Activated B cell treated with CpG ODN at 0.5 μM for 24 hours (primary cell): ENCODE data around the gene FAM32A. TPM values are rescaled to one million over a fixed set of nuclear protein-coding genes. Genes with fewer than 3 reads are reported as not detected.

Experiments
- ATAC-seq: fragments of 200-7000 bp; cut with Tn5 transposase; one replicate; pipeline ENCODE4 v1.10.0; 2021; ENCODE audit warnings: low read depth, mild to moderate bottlenecking, moderate library complexity
- CTCF ChIA-PET: fragments of 350-600 bp; sonication (Branson Sonifier 250); formaldehyde crosslinking; loops from one replicate; lab custom pipeline; 2021; ENCODE audit warnings: antibody characterized with exemption; lab: Charles Lee
- POLR2A ChIA-PET: fragments of 350-600 bp; sonication (Branson Sonifier 250); formaldehyde crosslinking; loops from one replicate; lab custom pipeline; 2021; ENCODE audit warnings: antibody characterized with exemption; lab: Charles Lee
- DNase-seq: peaks from one replicate; pipeline ENCODE4 v3.0.0; 2022
- H3K27ac Mint-ChIP-seq: one replicate; pipeline ENCODE4 v1.8.0; 2020; ENCODE audit warnings: mixed read lengths
- H3K27me3 Mint-ChIP-seq: one replicate; pipeline ENCODE4 v1.8.0; 2021; ENCODE audit warnings: mixed read lengths
- H3K36me3 Mint-ChIP-seq: one replicate; pipeline ENCODE4 v1.8.0; 2021; ENCODE audit warnings: low read depth, mixed read lengths
- H3K4me1 Mint-ChIP-seq: one replicate; pipeline ENCODE4 v1.8.0; 2021; ENCODE audit warnings: mixed read lengths
- H3K4me3 Mint-ChIP-seq: one replicate; pipeline ENCODE4 v1.8.0; 2020; ENCODE audit warnings: mild to moderate bottlenecking, mixed read lengths
- H3K9me3 Mint-ChIP-seq: one replicate; pipeline ENCODE4 v1.8.0; 2020; ENCODE audit warnings: mixed read lengths
- intact Hi-C: fragments of 100-400 bp; cut with micrococcal nuclease; formaldehyde crosslinking; loops from one replicate; pipeline ENCODE4 v1.15.1; 2024
- total RNA-seq: library from RNA; stranded (reverse); gene quantifications from 2 replicates; pipeline ENCODE4 v1.2.3, GENCODE V29; 2022
- TF ChIP-seq, protein P1 (sequence below): fragments of 200-600 bp; IDR thresholded peaks from one replicate; pipeline ENCODE4 v1.8.0; 2022; ENCODE audit warnings: antibody characterized with exemption, mild to moderate bottlenecking

The FAM32A gene
- total RNA-seq, 1 donor from 2014 or later = 52.2 TPM

DNA sequence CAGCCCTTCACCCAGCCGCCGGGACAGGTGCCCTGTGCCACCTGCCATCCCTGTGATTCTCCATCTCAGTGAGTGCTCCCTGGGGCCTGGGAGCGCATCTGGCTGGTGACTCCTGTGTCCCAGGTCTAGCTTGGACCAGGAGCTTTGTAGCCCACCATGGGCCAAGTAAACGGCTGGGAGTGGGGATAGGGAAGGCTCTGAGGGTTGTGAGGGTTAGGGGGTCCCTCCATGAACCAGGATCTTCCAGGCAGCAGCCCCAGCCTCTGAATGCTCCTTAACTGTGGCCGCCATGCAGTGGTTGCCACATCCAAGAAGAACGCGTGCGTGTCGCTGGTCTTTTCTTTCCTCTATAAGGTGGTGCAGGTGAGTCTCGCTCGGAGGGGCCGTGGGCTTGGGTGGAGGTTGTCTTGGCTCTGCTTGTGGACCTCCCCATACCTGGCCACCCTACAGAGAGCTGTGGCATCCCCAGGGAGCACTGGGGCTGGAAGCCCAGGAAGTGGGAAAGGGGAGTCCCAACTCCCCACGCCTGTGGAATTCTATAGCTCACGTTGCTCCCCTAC is 20.9 kb downstream of the FAM32A start:
- Mint-ChIP-seq H3K4me1 (peaks cover 18% of the 10 kb centered on the region), H3K27ac (no peak overlapping the region), H3K9me3 (no peaks in the 10 kb centered on the region), H3K4me3 (no peak overlapping the region), H3K27me3 (no peaks in the 10 kb centered on the region), H3K36me3 (peaks cover 82% of the 10 kb centered on the region)
- ChIA-PET CTCF (no interaction called here), POLR2A (interaction anchor here (1.1 kb wide), 1 partner anchor 12 kb away, joined by 3 read pairs; no protein-coding TSS in a partner anchor)
- no peak for DNase-seq
- TF ChIP-seq, protein P1, sequence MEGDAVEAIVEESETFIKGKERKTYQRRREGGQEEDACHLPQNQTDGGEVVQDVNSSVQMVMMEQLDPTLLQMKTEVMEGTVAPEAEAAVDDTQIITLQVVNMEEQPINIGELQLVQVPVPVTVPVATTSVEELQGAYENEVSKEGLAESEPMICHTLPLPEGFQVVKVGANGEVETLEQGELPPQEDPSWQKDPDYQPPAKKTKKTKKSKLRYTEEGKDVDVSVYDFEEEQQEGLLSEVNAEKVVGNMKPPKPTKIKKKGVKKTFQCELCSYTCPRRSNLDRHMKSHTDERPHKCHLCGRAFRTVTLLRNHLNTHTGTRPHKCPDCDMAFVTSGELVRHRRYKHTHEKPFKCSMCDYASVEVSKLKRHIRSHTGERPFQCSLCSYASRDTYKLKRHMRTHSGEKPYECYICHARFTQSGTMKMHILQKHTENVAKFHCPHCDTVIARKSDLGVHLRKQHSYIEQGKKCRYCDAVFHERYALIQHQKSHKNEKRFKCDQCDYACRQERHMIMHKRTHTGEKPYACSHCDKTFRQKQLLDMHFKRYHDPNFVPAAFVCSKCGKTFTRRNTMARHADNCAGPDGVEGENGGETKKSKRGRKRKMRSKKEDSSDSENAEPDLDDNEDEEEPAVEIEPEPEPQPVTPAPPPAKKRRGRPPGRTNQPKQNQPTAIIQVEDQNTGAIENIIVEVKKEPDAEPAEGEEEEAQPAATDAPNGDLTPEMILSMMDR = no peak
- intact Hi-C loops = no loop called here
- ATAC-seq = no peak

DNA sequence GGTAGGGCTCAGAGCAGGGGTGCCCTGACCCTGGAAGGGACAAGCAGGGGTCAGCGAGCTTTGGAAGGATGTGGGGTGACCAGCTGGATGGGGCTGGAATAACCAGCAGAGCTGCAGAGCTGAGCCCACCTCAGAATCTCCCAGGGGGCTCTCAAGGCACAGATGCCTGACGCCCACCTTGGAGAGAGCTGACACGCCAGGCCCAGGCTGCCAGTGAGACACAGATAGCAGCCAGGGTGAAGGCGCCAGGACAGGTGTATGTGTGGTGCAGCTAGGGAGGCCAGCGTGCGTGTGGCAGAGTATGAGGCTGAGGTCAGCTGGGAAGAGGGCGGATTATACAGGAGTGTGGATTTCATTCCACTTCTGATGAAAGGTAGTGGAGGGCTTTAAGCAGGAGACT is 21.4 kb downstream of the FAM32A start:
- Mint-ChIP-seq H3K9me3 (no peaks in the 10 kb centered on the region), H3K27me3 (no peaks in the 10 kb centered on the region), H3K4me3 (no peak overlapping the region), H3K36me3 (peaks cover 85% of the 10 kb centered on the region), H3K4me1 (peaks cover 18% of the 10 kb centered on the region), H3K27ac (no peak overlapping the region)
- CTCF ChIA-PET = no interaction called here
- TF ChIP-seq, protein P1 = no peak
- intact Hi-C loops = no loop called here
- DNase-seq = no peak
- POLR2A ChIA-PET = interaction anchor here (1.1 kb wide), 1 partner anchor 12 kb away, joined by 3 read pairs; no protein-coding TSS in a partner anchor
- no peak for ATAC-seq

DNA sequence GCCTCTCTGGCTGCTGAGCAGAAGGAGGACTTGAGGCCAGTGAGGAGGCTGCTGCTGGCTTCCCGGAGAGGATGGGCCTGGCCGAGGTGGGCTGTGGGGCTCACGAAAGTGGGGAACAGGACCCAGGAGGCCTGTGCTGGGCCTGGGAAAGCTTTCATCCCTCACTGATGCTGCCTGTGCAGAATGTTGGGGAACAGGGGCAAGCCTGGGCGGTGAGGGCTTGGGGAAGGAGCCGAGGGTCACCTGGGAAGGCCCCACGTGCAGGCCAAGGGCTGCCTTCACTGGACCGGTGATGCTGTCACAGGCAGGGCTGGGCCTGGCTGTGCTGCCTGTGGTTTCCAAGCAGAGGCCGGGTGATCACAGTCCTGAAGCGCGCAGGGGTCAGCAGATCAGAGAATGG is 21.9 kb downstream of the FAM32A start:
- CTCF ChIA-PET = no interaction called here
- POLR2A ChIA-PET = interaction anchor here (1.1 kb wide), 1 partner anchor 11 kb away, joined by 3 read pairs; no protein-coding TSS in a partner anchor
- Mint-ChIP-seq H3K27me3 (no peaks in the 10 kb centered on the region), H3K9me3 (no peaks in the 10 kb centered on the region), H3K27ac (no peak overlapping the region), H3K36me3 (peaks cover 85% of the 10 kb centered on the region), H3K4me3 (no peak overlapping the region), H3K4me1 (peaks cover 18% of the 10 kb centered on the region)
- ATAC-seq (no peak), DNase-seq (no peak)
- intact Hi-C loops = no loop called here
- TF ChIP-seq, protein P1 = no peak

DNA sequence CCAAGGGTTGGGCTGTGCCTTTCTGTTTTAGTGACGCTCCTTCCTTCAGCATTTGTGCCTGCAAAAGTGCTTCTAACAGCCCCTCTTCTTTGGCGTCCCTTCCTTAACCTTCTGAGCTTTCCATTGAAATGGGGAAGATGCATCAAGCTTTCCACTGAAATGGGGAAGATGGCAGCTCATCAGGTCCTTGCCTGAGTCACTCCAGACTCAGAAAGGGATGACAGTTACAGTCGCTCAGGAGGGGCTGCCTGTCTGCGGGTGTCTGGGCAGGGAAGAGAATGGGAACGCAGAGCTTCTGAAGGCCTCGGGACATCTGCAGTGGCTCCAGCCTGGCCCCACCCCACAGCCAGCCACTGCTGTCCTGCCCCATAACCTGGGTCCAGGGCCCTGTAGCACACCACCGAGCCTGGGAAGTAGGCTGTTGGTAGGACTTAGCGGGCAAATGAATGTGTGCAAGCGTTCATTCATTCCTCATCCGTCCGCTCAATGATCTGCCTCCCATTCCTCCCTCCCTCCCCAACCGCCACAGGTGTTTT is 22.3 kb downstream of the FAM32A start:
- no peaks in the 10 kb centered on the region for H3K9me3 Mint-ChIP-seq
- DNase-seq (no peak), ATAC-seq (no peak)
- TF ChIP-seq, protein P1 = no peak
- no peak overlapping the region for H3K27ac Mint-ChIP-seq
- H3K27me3 Mint-ChIP-seq = no peaks in the 10 kb centered on the region
- no peak overlapping the region for H3K4me3 Mint-ChIP-seq
- CTCF ChIA-PET = no interaction called here
- POLR2A ChIA-PET = interaction anchor here (0.5 kb wide), 2 partner anchors 31 to 129 kb away, joined by 4 to 6 read pairs; no protein-coding TSS in a partner anchor
- intact Hi-C loops = no loop called here
- peaks cover 15% of the 10 kb centered on the region for H3K4me1 Mint-ChIP-seq
- H3K36me3 Mint-ChIP-seq = peaks cover 85% of the 10 kb centered on the region

DNA sequence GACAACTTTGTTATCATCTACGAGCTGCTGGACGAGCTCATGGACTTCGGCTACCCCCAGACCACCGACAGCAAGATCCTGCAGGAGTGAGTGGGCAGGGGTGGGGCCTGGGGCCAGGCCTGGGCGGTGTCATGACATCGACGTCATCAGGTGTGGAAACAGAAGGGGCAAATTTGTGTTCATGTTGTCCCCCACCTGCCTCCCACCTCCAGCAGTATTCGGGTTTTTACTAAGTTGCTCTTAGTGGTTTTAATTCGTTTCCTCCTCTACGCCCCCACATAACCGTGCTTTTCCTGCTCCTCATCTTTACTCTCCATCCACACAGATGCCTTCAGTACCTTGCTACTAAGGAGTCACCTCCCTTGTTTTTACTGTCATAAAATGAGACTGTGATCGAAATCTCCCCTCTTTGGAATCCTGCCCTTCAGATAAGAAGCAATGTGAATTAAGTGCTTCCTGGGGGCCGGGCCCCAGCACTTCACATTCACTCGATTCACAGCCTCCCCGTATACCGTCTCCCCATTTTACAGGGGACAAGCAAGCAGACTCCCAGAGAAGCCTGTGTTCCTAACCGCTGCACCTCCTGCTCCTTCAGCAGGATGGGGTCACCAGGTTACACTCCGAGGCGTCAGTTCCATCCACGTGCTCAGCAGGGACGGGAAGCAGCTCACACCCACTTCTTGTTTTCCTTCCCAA is 23.0 kb downstream of the FAM32A start:
- no peak overlapping the region for H3K4me3 Mint-ChIP-seq
- H3K4me1 Mint-ChIP-seq = peaks cover 11% of the 10 kb centered on the region
- ATAC-seq = no peak
- TF ChIP-seq, protein P1 = no peak
- intact Hi-C loops = no loop called here
- H3K27me3 Mint-ChIP-seq = no peaks in the 10 kb centered on the region
- POLR2A ChIA-PET = interaction anchor here (0.5 to 0.7 kb wide), 3 partner anchors 32 to 153 kb away, joined by 3 to 6 read pairs (median 4); no protein-coding TSS in a partner anchor
- DNase-seq = no peak
- CTCF ChIA-PET = no interaction called here
- H3K36me3 Mint-ChIP-seq = peaks cover 86% of the 10 kb centered on the region
- H3K9me3 Mint-ChIP-seq = no peaks in the 10 kb centered on the region
- no peak overlapping the region for H3K27ac Mint-ChIP-seq
